HG03575 (cell line): Measurements from ENCODE around the gene SLC44A4.
"Not testable (repeated sequence)": the region's sequence is repeated elsewhere in the genome, so short reads cannot be mapped to it uniquely, and the experiment has no call there.

ENCODE experiments used
- ATAC-seq: cut with Tn5 transposase; IDR thresholded peaks from one replicate; pipeline ENCODE4 v1.9.1; 2021; ENCODE audit not compliant: unreplicated experiment, insufficient number of reproducible peaks, low FRiP score; ENCODE audit errors: extremely low read depth

Gene SLC44A4

DNA sequence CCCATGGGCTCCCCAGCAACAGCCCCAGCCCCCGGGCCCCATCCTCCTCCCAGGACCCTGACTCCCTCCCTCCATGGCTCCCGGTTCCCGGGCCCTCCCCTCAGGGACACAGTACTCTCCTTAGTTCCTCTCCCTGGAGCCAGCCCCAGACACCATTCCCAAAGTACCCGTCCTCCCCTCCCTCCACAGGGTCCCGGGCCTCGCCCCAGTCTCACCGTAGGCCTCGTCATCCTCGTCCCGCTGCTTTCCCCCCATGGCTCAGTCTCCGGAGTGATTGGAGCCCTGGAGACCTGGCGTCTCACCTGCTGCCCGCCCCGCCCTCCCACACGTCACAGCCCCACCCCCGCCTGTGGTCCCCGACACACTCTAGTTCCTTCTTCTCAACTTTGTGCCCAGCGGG lies at the start of gene SLC44A4:
SLC44A4 (minus strand) TSS at position 272 of the 400 bp plus-strand sequence; CDS start at position 255, 17 bp downstream.
- ATAC-seq = no peak

DNA sequence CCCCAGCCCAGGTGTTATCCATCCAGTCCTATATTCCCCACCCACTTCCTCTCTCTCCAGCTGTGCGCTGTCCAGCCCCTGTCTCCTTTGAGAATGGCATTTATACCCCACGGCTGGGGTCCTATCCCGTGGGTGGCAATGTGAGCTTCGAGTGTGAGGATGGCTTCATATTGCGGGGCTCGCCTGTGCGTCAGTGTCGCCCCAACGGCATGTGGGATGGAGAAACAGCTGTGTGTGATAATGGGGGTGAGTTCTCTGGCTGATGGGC lies 49.8 kb upstream of the SLC44A4 start:
- no peak for ATAC-seq

DNA sequence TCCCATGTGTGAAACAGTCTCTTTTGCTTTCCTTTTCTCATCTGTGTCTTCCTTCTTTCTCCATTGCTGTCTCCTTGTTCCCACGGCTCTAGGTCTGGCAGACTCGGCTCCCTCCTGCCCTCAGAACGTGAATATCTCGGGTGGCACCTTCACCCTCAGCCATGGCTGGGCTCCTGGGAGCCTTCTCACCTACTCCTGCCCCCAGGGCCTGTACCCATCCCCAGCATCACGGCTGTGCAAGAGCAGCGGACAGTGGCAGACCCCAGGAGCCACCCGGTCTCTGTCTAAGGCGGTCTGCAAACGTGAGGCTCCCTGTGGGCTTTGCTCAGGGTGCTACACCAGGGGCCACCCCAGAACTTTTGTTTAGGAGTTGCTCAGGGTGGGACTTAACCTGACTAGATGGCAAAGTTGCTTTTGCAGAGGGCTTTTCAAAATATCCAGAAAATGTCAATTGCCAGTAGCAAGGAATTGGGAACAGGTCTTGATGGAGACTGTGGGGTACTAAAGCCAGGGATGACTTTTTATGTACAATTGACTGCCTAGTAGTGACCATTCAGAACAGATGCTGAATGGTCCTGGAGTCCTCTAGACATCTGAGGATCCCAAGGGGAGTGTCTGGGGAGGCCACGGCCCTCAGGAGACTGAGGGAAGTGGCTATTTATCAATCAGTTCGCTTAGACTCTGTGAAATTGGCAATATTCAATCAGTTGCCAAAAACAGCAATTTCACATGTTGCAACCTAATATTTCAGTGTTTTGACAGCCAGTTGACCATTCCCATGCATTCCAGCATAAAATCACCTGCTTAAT lies 49.3 kb upstream of the SLC44A4 start:
- no peak for ATAC-seq

DNA sequence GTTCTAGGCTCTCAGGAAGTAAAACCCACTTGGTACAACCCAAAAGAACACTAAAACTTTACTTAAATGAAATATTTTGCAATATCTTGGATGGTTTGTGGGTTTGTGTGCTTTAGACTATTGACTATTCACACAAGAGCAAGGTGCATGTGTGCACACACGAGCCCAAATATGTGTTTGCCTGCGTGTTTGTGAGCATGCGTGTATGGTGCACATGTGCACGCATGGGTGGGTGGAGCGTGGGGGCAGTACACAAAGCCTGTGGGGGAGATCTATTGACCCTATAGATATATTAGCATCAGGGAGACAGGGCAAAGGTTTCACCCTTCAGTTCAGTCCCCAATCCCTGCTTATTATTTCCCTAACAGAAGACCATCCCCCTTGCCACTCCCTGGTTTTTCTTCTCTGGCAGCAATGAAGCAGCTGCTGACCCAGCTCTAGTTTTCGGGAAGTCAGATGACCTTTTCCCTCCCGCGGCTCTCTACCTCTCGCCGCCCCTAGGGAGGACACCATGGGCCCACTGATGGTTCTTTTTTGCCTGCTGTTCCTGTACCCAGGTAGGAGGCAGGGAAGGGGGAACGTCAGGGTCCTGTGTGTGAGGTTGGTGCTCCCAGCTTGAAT lies 48.6 kb upstream of the SLC44A4 start, which contains the start of gene C2:
C2 (plus strand) TSS at position 476 of the 621 bp plus-strand sequence; CDS start at position 512, 36 bp downstream.
- no peak for ATAC-seq

DNA sequence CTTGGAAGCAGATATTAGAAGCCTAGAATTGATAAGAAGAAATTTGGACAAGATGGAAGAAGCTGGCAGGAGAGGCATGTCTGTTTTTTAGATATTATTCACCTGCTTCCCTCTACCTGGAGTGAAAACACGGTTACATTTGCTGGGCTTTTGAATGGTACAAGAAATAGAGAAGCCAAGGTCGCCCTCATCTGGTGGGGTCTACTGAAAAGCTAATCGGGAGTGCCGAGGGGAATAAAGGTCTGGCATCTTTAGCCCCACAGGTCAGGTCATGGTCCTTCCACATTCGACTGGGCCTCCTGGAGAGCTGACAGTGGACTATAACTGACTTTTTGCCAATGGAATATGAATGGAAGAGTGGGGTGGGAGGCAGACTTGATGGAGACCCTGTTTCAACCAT lies 44.1 kb upstream of the SLC44A4 start:
- no peak for ATAC-seq

DNA sequence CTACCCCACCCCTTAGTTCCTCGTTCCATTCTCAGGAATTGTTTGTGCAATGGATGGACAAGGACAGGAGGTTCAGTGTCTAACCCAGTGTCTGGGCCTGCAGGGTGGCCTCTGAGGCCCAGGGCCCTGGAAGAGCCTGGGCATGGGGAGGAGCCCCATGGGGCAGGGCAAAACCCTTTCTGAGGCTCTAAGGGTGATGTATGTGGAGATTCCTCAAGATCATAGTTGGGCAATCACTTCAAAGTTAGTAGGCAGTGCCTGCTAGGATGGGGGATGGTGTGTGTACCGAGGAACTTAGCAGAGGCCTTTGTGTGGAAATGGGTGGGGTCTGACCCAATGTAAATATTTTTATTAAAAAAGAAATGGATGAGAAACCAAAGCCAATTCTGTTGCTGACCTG lies 42.0 kb upstream of the SLC44A4 start:
- no peak for ATAC-seq

DNA sequence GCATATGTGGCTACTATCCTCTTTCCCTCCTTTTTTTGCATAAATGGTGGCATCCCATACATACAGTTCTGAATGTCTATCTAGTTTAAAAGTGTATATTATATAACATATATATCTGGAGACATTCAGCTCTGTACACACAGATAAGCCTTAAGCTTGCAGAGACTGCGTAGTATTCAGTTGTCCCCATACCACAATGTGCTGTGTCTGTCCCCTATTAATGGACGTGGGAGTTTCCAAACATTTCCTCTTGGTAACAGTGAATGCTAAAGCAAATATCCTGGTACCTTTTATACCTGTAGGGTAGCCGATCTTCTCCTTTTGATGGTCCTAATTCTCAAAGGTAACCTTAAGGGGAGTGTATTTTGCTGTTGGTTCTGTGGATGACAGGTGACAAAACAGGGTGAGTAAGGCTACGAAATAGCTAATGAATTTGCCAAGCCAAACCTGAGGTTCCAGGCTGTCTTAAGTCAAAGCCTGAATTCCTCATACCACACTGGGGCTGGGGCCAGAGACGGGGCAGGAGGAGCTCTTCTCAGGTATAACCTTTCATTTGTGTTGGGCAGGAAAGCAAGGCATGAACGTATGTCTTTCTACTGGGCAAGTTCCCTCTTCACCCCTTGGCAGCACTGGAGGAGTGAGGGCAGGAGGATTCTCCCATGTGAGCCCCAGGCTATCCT lies 41.0 kb upstream of the SLC44A4 start:
- ATAC-seq = no peak

DNA sequence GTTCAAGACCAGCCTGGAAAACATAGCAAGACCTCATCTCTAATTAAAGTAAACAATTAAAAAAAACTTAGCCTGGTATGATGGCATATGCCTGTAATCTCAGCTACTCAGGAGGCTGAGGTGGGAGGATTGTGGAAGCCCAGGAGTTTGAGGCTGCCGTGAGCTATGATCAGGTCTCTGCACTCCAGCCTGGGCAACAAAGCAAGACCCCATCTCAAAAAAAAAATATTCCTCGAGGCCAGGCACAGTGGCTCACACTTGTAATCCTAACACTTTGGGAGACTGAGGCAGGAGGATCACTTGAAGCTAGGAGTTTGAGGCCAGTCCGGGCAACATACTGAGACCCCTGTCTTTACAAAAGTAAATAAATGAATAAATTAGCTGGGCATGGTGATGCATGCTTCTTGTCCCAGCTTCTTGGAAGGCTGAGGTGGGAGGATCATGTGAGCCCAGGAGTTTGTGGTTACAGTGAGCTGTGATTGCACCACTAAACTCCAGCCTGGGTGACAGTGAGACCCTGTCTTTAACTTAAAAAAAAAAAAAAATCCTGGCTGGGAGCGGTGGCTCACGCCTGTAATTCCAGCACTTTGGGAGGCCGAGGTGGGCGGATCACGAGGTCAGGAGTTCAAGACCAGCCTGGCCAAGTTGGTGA lies 39.4 kb upstream of the SLC44A4 start:
- ATAC-seq = no peak

DNA sequence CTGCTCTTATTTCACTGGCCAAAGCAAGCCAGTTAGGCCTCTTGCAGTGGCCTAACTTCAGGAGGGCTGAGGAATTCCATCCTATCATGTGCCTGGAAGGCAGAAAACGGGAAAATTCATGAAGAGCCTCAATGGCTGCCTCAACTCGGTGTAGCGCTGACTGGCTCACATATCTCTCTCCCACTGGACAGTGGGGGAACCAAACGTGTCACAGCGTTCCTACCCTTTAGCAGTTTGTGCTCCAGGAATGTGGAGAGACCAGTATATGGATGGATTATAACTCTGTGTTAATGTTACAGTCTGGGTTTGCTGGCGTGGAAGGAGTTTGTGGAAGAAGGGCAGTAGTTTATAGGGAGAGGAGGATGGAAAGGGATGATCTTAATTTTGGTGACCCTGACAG lies 37.0 kb upstream of the SLC44A4 start:
- no peak for ATAC-seq

DNA sequence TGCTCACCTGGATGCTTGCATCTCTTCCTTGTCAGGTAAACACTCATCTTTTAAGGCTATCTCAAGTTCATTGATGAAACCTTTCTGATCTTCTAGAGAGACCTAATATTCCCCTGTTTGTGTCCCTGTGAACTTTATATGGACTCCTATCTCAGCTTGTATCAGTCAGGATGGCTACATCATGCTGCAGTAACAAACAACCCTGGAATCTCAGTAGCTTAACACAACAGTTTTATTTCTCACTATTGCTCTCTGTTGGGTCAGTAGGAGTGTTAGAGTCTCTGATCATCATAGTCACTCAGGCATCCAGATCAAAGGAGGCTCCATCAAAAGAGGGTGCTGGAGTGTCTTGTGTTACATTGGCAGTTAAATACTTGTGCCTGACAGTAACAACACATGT lies 36.6 kb upstream of the SLC44A4 start:
- ATAC-seq = no peak

DNA sequence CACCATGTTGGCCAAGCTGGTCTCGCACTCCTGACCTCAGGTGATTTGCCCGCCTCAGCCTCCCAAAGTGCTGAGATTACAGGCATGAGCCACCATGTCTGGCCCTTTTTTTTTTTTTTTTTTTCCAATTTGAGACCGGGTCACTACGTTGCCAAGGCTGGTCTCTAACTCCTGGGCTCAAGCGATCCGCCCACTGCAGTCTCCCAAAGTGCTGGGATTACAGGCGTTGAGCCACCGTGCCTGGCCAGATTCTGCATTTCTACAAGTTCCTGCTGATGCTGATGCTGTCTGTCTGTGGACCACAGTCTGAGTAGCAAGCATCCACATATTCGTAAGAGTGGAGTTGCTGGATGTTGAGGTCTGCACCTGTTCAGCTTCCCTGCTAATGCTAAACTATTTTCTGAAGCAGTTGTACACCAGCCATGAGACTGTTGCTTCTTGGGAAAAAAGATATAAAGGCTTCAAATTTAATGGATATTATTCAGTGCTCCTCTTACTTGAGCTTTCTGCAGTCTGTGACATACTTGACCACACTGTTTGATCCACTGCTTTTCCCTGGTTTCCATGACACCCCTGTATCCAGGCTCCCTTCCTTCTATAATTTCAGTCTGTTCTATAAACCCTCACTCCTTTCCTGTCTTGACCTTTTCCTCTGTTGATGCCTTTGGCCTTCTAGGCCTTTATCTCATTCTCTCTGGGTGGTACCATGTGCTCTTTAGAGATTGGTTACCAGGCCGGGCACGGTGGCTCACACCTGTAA lies 33.2 kb upstream of the SLC44A4 start:
- ATAC-seq = no peak

DNA sequence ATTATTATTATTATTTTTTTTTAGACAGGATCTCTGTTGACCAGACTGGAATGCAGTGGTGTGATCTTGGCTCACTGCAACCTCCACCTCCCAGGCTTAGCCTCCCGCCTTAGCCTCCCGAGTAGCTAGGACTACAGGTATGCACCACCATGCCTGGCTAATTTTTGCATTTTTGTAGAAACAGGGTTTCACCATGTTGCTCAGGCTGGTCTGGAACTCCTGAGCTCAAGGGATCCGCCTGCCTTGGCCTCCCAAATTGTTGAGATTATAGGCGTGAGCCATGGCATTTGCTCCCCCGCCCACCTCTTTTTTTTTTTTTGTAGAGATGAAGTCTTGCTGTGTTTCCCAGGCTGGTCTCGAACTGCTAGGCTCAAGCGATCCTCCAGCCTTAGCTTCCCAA lies 30.5 kb upstream of the SLC44A4 start:
- ATAC-seq = not testable (repeated sequence)

DNA sequence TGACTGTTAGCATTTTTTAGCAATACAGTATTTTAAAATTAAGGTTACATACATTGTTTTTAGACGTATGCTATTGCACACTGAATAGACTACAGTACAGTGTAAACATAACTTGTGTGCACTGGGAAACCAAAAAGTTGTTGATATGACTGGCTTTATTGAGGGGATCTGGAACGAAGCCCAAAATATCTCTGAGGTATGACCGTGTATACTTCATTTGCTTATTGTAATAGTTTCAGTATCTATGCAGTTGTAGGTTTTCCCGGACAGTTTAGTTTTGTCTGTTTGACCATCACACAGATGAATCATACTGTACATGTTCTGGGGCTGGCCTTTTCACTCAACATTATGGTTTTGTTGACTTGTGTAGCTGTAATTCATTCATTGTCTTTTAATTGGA lies 30.0 kb upstream of the SLC44A4 start:
- no peak for ATAC-seq

DNA sequence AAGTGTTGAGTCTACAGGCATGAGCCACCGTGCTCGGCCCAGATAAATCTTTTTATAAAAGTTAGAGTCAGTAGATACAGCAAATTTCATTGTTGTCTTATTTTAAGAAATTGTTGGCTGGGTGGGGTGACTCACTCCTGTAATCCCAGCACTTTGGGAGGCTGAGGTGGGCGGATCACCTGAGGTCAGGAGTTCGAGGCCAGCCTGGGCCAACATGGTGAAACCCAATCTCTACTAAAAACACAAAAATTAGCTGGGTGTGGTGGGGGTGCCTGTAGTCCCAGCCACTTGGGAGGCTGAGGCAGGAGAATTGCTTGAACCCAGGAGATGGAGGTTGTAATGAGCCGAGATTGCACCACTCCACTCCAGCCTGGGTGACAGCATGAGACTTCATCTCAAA lies 29.5 kb upstream of the SLC44A4 start:
- not testable (repeated sequence) for ATAC-seq

DNA sequence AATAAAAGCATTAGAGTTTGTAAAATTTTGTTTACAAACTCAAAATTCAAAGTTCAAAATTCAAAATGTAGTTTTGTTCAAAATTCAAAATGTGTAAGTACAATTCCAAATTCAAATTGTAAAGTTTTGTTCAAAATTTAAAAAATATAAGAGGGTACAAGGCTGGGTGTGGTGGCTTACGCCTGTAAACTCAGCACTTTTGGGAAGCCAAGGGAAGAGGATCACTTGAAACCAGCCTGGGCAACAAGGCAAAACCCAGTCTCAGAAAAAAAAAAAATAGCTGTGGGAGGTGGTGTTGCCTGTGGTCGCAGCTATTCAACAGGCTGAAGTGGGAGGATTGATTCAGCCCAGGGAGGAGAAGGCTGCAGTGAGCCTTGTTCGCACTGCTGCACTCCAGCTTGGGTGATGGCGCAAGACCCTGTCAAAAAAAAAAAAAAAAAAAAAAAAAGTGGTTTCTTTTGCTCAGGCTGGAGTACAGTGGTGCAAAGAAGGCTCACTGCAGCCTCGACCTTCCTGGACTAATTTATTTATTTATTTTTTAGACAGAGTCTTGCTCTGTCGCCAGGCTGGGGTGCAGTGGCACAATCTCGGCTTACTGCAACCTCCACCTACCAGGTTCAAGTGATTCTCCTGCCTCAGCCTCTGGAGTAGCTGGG lies 28.5 kb upstream of the SLC44A4 start:
- ATAC-seq = no peak

DNA sequence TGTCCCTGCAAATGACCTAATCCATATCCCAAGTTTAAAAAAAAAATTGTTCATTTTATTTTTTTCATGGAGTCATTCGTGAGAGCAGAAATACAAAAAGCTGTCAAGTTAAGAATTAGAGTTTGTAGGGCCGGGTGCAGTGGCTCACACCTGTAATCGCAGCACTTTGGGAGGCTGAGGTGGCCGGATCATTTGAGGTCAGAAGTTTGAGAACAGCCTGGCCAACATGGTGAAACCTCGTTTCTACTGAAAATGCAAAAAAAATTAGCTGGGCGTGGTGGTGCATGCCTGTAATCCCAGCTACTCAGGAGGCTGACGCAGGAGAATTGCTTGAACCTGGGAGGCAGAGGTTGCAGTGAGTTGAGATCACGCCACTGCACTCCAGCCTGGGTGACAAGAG lies 27.9 kb upstream of the SLC44A4 start:
- ATAC-seq = not testable (repeated sequence)

DNA sequence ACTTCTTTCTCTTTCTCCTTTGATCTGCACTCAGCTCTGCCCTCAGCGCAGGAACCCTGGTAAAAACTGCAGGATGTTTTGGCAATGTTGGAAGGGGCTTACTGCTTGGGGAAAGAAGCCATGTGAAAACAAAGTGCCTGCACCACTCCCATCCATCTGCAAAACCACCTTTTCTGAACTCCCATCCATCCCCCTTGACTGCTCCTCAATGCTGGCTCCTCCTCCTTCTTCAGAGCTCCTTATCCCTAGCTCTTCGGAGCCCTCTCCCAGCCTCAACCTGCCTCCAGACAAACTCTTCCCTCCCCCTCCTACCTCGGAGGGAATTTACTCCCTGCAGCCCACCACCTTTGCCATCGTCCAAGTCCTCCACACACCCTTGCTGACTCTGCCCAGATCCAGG lies 27.3 kb upstream of the SLC44A4 start:
- no peak for ATAC-seq

DNA sequence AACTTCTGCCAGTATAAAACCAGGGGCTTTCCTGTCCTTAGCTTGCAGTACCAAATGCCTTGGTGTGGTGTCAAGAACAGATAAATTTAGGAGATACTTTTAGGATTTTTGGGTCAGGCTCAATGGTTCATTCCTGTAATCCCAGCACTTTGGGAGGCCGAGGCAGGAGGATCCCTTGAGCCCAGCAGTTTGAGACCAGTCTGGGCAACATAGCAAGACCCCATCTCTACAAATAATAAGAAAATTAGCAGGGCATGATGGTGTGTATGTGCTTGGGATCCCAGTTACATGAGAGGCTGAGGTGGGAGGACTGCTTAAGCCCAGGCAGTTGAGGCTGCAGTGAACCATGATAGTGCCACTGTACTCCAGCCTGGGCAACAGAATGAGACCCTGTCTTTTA lies 26.2 kb upstream of the SLC44A4 start:
- ATAC-seq = no peak

DNA sequence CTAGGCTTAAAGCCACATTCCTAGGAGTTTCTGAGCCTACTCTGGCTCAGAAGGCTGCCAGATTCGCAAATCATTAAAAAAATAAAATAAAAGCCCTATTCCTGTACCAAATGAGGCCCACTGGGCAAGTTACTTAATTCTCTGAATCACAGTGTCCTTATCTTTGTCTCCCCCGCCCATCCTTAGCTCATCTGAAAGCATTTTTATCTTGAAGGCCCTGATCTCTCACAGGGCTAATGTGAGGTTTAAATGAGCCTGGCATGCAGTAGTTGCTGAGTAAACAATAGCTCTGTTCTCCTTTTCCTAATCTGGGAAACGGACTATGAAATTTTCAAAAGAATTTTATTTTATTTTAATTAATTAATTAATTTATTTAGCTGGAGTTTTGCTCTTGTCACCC lies 25.2 kb upstream of the SLC44A4 start:
- ATAC-seq = no peak
